Pancreas (tissue), 10 donors: Measurements from ENCODE around the gene WWOX. TPM values are rescaled to one million over a fixed set of nuclear protein-coding genes. Genes with fewer than 3 reads are reported as not detected.
A peak's percentile ranks its signal among the peaks of the same experiment; 100 is the strongest.

Source experiments
- ATAC-seq, 4 donors: fragments of 200-7000 bp; cut with Tn5 transposase; one replicate each; pipeline versions ENCODE4 v1.8.0 to v1.9.1; 2020; ENCODE audit warnings: mild to moderate bottlenecking in 4 of 4, moderate library complexity in 4 of 4
- DNase-seq, 6 donors: peaks; one replicate each; pipeline ENCODE4 v3.0.0-alpha.2; 2020
- FAIRE-seq: peaks from 2 replicates; lab custom pipeline; 2012; peaks lifted over from hg19 to GRCh38; lab: Jason Lieb, UNC
- H3K27ac ChIP-seq, 4 donors: fragments of 200-600 bp; sonication (generic); 1 replicate in 3 of 4; 2 replicates in 1 of 4; pipeline versions ENCODE4 v1.5.0 to v1.8.0; 2020
- H3K27me3 ChIP-seq, 4 donors: fragments of 200-600 bp; one replicate each; pipeline ENCODE4 v1.8.0; 2021
- H3K36me3 ChIP-seq, 3 donors: fragments of 200-600 bp; sonication (generic) in 1 of 3; one replicate each; pipeline versions ENCODE4 v1.5.0 to v1.8.0; 2020 to 2021
- H3K4me1 ChIP-seq, 3 donors: fragments of 200-600 bp; one replicate each; pipeline ENCODE4 v1.8.0; 2021
- H3K4me3 ChIP-seq, 4 donors: fragments of 200-600 bp; sonication (generic) in 2 of 4; one replicate each; pipeline versions ENCODE4 v1.5.0 to v1.8.0; 2020 to 2021
- H3K9me3 ChIP-seq, 4 donors: fragments of 200-600 bp; one replicate each; pipeline ENCODE4 v1.8.0; 2021
- CTCF ChIP-seq, 4 donors: fragments of 200-600 bp; sonication (generic) in 3 of 4; IDR thresholded peaks; one replicate each; pipeline versions ENCODE4 v1.5.0 to v1.8.0; 2021; ENCODE audit warnings: antibody characterized with exemption in 4 of 4
- WGBS, 2 donors: extraction: QIAGEN DNeasy Blood & Tissue Kit; methylation state at CpG; one replicate each; pipeline ENCODE4 v1.1.7; 2013; 5-methylcytosine and 5-hydroxymethylcytosine counted together
- intact Hi-C, 3 donors: fragments of 100-400 bp; cut with DNase I; formaldehyde crosslinking; loops; one replicate each; pipeline versions ENCODE4 v1.11.1 to v1.14.2; 2022
- polyA plus RNA-seq, 2 donors: library from polyadenylated mRNA; stranded (reverse); fragments of 200-250 nt; gene quantifications; one replicate each; pipeline ENCODE4 v1.2.3, GENCODE V29; 2013
- total RNA-seq, 6 donors: library from RNA; stranded (reverse); fragmentation: NEBNext Ultra II Directional in 4 of 6; extraction: Animal tissue kit (Norgen Biotek cat#: 25700) in 4 of 6; gene quantifications; one replicate each; pipeline versions ENCODE4 v1.2.1 to v1.2.4, GENCODE V29; 2021 to 2023
- donor health status: healthy with polysubstance abuse.
- donor health status: DM: no; HTN: no; CAD: no; lungs with moderate emphysema.
- donor health status: DM: no; HTN: no; CAD: no.
- donor health status: control.
- donor health status: control.
- donor health status: Bipolar disorder and iron deficiency.
- donor health status: DM: yes; HTN: yes; CAD: no.
- donor health status: DM: no; HTN: no; CAD: no.
- donor health status: DM: no; HTN: no; CAD: no.
- donor health status: DM: yes; HTN: yes; CAD: no.

The WWOX gene
- total and polyA plus RNA-seq, 8 donors = 6.8 to 14.4 (median 10.8) TPM

DNA sequence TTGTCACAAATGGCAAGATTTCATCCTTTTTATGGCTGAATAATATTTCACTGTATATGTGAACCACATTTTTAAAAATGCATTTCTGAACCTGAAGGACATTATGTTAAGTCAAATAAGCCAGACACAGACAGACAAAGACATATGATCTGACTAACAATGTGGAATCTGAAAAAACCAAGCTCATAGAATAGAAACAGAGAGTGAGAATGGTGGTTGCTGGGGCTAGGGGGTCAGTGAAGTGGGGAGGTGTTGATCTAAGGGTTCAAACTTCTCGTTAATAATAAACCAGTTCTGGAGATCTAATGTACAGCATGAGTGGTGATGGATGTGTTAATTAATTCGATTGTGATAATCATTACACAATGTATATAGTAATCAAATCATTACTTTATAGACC lies 475.1 kb downstream of the WWOX start:
- FAIRE-seq = no peak
- DNase-seq = no peak
- no peaks in the 10 kb centered on the region for H3K9me3 ChIP-seq
- ATAC-seq = no peak
- H3K4me3 ChIP-seq = no peak overlapping the region
- peaks cover 0 to 4% (median 0%) of the 10 kb centered on the region in 4 donors for H3K27me3 ChIP-seq
- TF ChIP-seq CTCF (IDR thresholded peaks at IDR 0.05) = no peak
- WGBS, 2 donors = 79 to 92% methylated on average over 2 of the region's 2 CpGs
- H3K36me3 ChIP-seq = no peaks in the 10 kb centered on the region
- H3K4me1 ChIP-seq = no peaks in the 10 kb centered on the region
- intact Hi-C loops = no loop called here
- H3K27ac ChIP-seq = no peak overlapping the region

DNA sequence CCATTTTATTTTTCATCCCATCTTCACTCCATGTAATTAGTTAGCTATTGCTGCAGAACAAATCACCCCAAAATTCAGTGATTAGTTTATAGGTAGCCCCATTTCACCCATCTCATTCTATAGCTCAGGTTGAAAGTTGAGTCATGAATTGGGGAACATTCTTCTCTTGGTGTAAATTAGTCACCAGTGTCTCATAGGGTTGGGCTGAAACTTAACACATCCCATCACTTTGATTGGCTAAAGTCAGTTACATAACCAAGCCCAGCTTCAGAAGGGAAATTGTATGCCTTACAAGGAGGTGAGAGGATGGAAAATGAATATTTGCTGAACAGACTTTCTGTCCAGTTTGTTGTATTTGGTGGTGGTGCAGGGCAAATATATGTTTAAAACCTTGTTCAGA lies 477.5 kb downstream of the WWOX start:
- FAIRE-seq = no peak

DNA sequence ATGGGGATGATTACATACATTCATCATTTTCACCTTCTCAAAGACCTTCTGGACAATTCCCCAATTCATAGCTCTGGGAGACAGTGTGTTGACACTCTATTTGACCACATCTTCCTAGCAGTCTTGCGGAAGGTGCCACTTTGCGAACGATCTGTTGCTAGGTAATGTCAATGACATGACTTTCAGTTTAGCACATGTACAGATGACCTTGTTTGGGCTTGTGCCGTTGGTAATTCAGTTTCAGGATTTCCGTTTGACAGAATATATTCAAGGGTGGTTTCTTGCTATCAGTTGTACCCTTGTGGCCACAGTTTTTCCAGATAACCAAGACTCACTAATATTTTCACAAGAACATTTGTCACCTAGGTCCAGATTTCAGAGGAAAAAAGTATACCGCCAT lies 478.2 kb downstream of the WWOX start:
- Histone ChIP-seq H3K4me1 (no peaks in the 10 kb centered on the region), H3K9me3 (no peaks in the 10 kb centered on the region), H3K36me3 (no peaks in the 10 kb centered on the region), H3K27me3 (peaks cover 0 to 4% (median 0%) of the 10 kb centered on the region in 4 donors), H3K4me3 (no peak overlapping the region), H3K27ac (no peak overlapping the region)
- ATAC-seq (peak in 2 of 4 donors; percentile 39 to 71), DNase-seq (no peak), FAIRE-seq (no peak)
- intact Hi-C loops = no loop called here
- TF ChIP-seq CTCF (IDR thresholded peaks at IDR 0.05) = no peak
- WGBS, 2 donors = 80 to 86% methylated on average over 6 of the region's 6 CpGs

More for the DNA sequence above, 477.5 kb downstream of the WWOX start:
- no peaks in the 10 kb centered on the region for H3K4me1 ChIP-seq
- peaks cover 0 to 4% (median 0%) of the 10 kb centered on the region in 4 donors for H3K27me3 ChIP-seq
- H3K36me3 ChIP-seq = no peaks in the 10 kb centered on the region
- no peak for TF ChIP-seq CTCF (IDR thresholded peaks at IDR 0.05)
- DNase-seq (no peak), ATAC-seq (no peak)
- no peak overlapping the region for H3K4me3 ChIP-seq
- no peaks in the 10 kb centered on the region for H3K9me3 ChIP-seq
- intact Hi-C loops = no loop called here
- no peak overlapping the region for H3K27ac ChIP-seq

- Histone ChIP-seq H3K27me3 (peaks cover 0 to 4% (median 0%) of the 10 kb centered on the region in 4 donors), H3K4me1 (no peaks in the 10 kb centered on the region), H3K4me3 (no peak overlapping the region), H3K36me3 (no peaks in the 10 kb centered on the region), H3K9me3 (no peaks in the 10 kb centered on the region), H3K27ac (no peak overlapping the region)
- DNase-seq (no peak), ATAC-seq (no peak), FAIRE-seq (no peak)
- intact Hi-C loops = no loop called here
- TF ChIP-seq CTCF (IDR thresholded peaks at IDR 0.05) = no peak
- 83 to 84% methylated on average over 7 of the region's 7 CpGs for WGBS, 2 donors
Observed at GRCh38 chr16:78579020-78579419, 479.6 kb downstream of the WWOX start.

- H3K4me3 ChIP-seq = no peak overlapping the region
- H3K4me1 ChIP-seq = no peaks in the 10 kb centered on the region
- TF ChIP-seq CTCF (IDR thresholded peaks at IDR 0.05) = no peak
- 89 to 95% methylated on average over 3 of the region's 3 CpGs for WGBS, 2 donors
- ATAC-seq = no peak
- intact Hi-C loops = no loop called here
- H3K9me3 ChIP-seq = no peaks in the 10 kb centered on the region
- DNase-seq = no peak
- H3K27me3 ChIP-seq = no peaks in the 10 kb centered on the region
- FAIRE-seq = no peak
- no peak overlapping the region for H3K27ac ChIP-seq
- H3K36me3 ChIP-seq = no peaks in the 10 kb centered on the region
Observed at GRCh38 chr16:78583441-78583840, 484.0 kb downstream of the WWOX start.
